ENCODE data around the gene LIPC. TPM values are rescaled to one million over a fixed set of nuclear protein-coding genes. Genes with fewer than 3 reads are reported as not detected.

Gene LIPC
- total and polyA plus RNA-seq, 2 of the 4 experiments (the other 2 are of a cell fraction), result 0.07 TPM; not detected in 1

- TF ChIP-seq ELK1 (IDR thresholded peaks at IDR 0.05; ENCODE audit: borderline replicate concordance, low read depth, low read length) (no peak), RFX5 (IDR thresholded peaks at IDR 0.05; ENCODE audit: low read depth, low read length) (no peak), BHLHE40 (IDR thresholded peaks at IDR 0.05; ENCODE audit: low read depth, low read length) (no peak), FOS (IDR thresholded peaks at IDR 0.05; ENCODE audit: low read depth, low read length) (no peak), RAD21 (IDR thresholded peaks at IDR 0.05; ENCODE audit: low read length) (no peak)
Measured at GRCh38 chr15:58383876-58384275, 47.9 kb upstream of the LIPC start (continued).

DNA sequence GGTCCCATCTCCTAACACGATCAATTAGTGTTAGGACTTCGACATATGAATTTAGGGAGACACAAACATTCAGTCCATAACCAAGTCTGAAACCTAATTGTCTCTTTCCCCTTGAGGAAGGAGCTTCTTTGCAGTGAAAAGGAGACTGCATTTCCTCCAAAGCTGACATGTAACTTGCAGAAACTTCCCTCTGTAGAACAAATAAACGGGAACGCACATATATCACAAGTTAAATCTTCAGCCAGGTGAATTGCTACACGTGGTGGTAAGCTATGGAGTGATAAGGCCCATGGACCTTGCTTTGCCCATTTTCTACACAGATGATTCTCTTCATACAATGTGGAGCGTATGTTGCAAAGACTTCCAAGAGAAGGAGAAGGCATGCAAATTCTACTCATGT lies 47.1 kb upstream of the LIPC start:
- DNase-seq (no peak), ATAC-seq (ENCODE audit: low read depth) (no peak)
- Histone ChIP-seq H3K9ac (ENCODE audit: low read depth, low read length) (no peak overlapping the region), H4K5ac (ENCODE audit: low read depth, low read length) (no peak overlapping the region), H4K91ac (ENCODE audit: insufficient read depth, low read depth, low read length) (no peak overlapping the region), H2AFZ (replicated peaks; ENCODE audit: low read length, poor library complexity) (no peak overlapping the region), H2AK5ac (ENCODE audit: low read depth, low read length) (no peak overlapping the region; the same call in 1 of the 2 replicates), H3K27me3 (ENCODE audit: control insufficient read depth, insufficient read depth, low read length) (no peaks in the 10 kb centered on the region), H3K27ac (ENCODE audit: insufficient read depth, low read length) (no peak overlapping the region), H3K4me1 (ENCODE audit: control insufficient read depth, insufficient read depth, low read length) (peaks cover 8% of the 10 kb centered on the region), H2BK20ac (ENCODE audit: low read depth, low read length) (no peak overlapping the region; the same call in 1 of the 2 replicates), H3K36me3 (ENCODE audit: control insufficient read depth, insufficient read depth, low read length) (no peaks in the 10 kb centered on the region), H3K79me1 (ENCODE audit: low read depth in 1 of 2, low read length in 2 of 2) (no peaks in the 10 kb centered on the region), H3K9me1 (ENCODE audit: insufficient read depth, low read length) (peaks cover 5% of the 10 kb centered on the region; the same call in 1 of the 2 replicates), H2AK9ac (replicated peaks; ENCODE audit: low read depth, low read length, poor library complexity) (no peak overlapping the region), H2BK15ac (ENCODE audit: low read depth, low read length) (peak overlapping the region; percentile 11; the same call in 1 of the 3 replicates), H2BK120ac (ENCODE audit: low read depth, low read length) (no peak overlapping the region), H3K23ac (ENCODE audit: low read depth, low read length) (peak overlapping the region; percentile 13; the same call in 1 of the 2 replicates), H3K4ac (ENCODE audit: low read depth, low read length) (no peak overlapping the region), H3K18ac (ENCODE audit: low read depth, low read length) (no peak overlapping the region), H4K8ac (ENCODE audit: low read depth in 2 of 2, low read length in 2 of 2) (no peak overlapping the region), H3K4me2 (ENCODE audit: low read depth, low read length) (no peak overlapping the region), H3K4me3 (ENCODE audit: insufficient read depth, low read depth, low read length) (no peak overlapping the region), H2BK5ac (ENCODE audit: low read depth, low read length, poor library complexity, severe bottlenecking) (no peak overlapping the region), H3K9me3 (ENCODE audit: control insufficient read depth, insufficient read depth, low read length) (no peaks in the 10 kb centered on the region), H3K56ac (ENCODE audit: extremely low read depth, insufficient read depth, low read length) (no peak overlapping the region), H4K20me1 (ENCODE audit: insufficient read depth, low read length) (no peaks in the 10 kb centered on the region), H3K14ac (replicated peaks; ENCODE audit: low read depth, low read length) (peak overlapping the region; percentile 2; the same call in 1 of the 2 replicates)
- no TSS peak for BruUV-seq (replicated peaks)
- WGBS, 2 experiments (ENCODE audit: extremely low coverage in 2 of 2, insufficient read length in 1 of 2), result no CpG with 5 or more reads among the region's 6 CpGs
- dilution Hi-C loops (cut with HindIII; ENCODE audit: low sequenced_read_pairs, unreplicated experiment) (no loop called here), intact Hi-C loops (cut with micrococcal nuclease) (loop anchor here (5.0 kb wide), 1 partner anchor 168 kb away; no protein-coding TSS in a partner anchor), in situ Hi-C loops (cut with MboI; ENCODE audit: low sequenced_read_pairs) (no loop called here)
- ChIA-PET CTCF (no interaction called here), POLR2A (ENCODE audit: unreplicated experiment) (no interaction called here)
- no peak for TF ChIP-seq RCOR1 (IDR thresholded peaks at IDR 0.05; ENCODE audit: insufficient replicate concordance, low read length)
- TF ChIP-seq NFE2L2 (IDR thresholded peaks at IDR 0.05; ENCODE audit: low read depth, low read length), result no peak
- no peak for TF ChIP-seq ELK1 (IDR thresholded peaks at IDR 0.05; ENCODE audit: borderline replicate concordance, low read depth, low read length)
- TF ChIP-seq SMC3 (IDR thresholded peaks at IDR 0.05; ENCODE audit: low read depth, low read length), result no peak
- TF ChIP-seq FOS (IDR thresholded peaks at IDR 0.05; ENCODE audit: low read depth, low read length), result no peak
- TF ChIP-seq MAZ (IDR thresholded peaks at IDR 0.05; ENCODE audit: borderline replicate concordance, low read depth, low read length), result no peak
- TF ChIP-seq, protein P1, sequence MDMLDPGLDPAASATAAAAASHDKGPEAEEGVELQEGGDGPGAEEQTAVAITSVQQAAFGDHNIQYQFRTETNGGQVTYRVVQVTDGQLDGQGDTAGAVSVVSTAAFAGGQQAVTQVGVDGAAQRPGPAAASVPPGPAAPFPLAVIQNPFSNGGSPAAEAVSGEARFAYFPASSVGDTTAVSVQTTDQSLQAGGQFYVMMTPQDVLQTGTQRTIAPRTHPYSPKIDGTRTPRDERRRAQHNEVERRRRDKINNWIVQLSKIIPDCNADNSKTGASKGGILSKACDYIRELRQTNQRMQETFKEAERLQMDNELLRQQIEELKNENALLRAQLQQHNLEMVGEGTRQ (IDR thresholded peaks at IDR 0.05; ENCODE audit: low read depth, low read length), result no peak
- no peak for TF ChIP-seq RAD21 (IDR thresholded peaks at IDR 0.05; ENCODE audit: low read length)
- TF ChIP-seq MAFK (IDR thresholded peaks at IDR 0.05; ENCODE audit: low read depth, low read length), result no peak
- no peak for TF ChIP-seq POLR2A (IDR thresholded peaks at IDR 0.05; ENCODE audit: low read depth, low read length)
- no peak for TF ChIP-seq RFX5 (IDR thresholded peaks at IDR 0.05; ENCODE audit: low read depth, low read length)
- TF ChIP-seq CHD1 (IDR thresholded peaks at IDR 0.05; ENCODE audit: low read depth, low read length), result no peak

All from IMR-90 (cell line).